HEK293 (cell line): ENCODE results near the gene MTOR.

Experiments used
- CTCF ChIP-seq: fragments of 450-650 bp; formaldehyde crosslinking; IDR thresholded peaks from 2 replicates; pipeline ENCODE4 v1.5.1; 2016; ENCODE audit warnings: missing biosample characterization, missing genetic modification characterization
- ELK4 ChIP-seq: IDR thresholded peaks from 2 replicates; pipeline ENCODE4 v1.6.1; 2011; ENCODE audit warnings: mild to moderate bottlenecking, low read depth, low read length, borderline replicate concordance
- HOXA7 ChIP-seq: sonication (generic); formaldehyde crosslinking; IDR thresholded peaks from 2 replicates; pipeline ENCODE4 v1.8.1; 2022; ENCODE audit warnings: missing genetic modification reagents, borderline replicate concordance
- IKZF3 ChIP-seq: fragments of 450-650 bp; IDR thresholded peaks from 2 replicates; pipeline ENCODE4 v1.5.0; 2018; ENCODE audit warnings: missing biosample characterization, mild to moderate bottlenecking, missing genetic modification characterization, moderate library complexity
- KLF7 ChIP-seq: fragments of 450-650 bp; formaldehyde crosslinking; IDR thresholded peaks from 2 replicates; pipeline ENCODE4 v1.5.1; 2016; ENCODE audit warnings: missing biosample characterization, missing genetic modification characterization, borderline replicate concordance
- REST ChIP-seq: fragments of 450-650 bp; formaldehyde crosslinking; IDR thresholded peaks from 2 replicates; pipeline ENCODE4 v1.5.1; 2016; ENCODE audit warnings: missing biosample characterization, missing genetic modification characterization
- ZBTB11 ChIP-seq: fragments of 450-650 bp; formaldehyde crosslinking; conservative IDR thresholded peaks from 2 replicates; pipeline ENCODE4 v1.5.1; 2016; ENCODE audit warnings: low read depth, missing biosample characterization, missing genetic modification characterization
- ZNF155 ChIP-seq: fragments of 450-650 bp; formaldehyde crosslinking; IDR thresholded peaks from 2 replicates; pipeline ENCODE4 v1.5.1; 2016; ENCODE audit warnings: missing biosample characterization, missing genetic modification characterization
- ZNF184 ChIP-seq: fragments of 450-650 bp; IDR thresholded peaks from 2 replicates; pipeline ENCODE4 v1.5.1; 2018; ENCODE audit warnings: missing biosample characterization, mild to moderate bottlenecking, missing genetic modification characterization
- ZNF214 ChIP-seq: fragments of 450-650 bp; formaldehyde crosslinking; IDR thresholded peaks from 2 replicates; pipeline ENCODE4 v1.5.1; 2017; ENCODE audit warnings: missing biosample characterization, mild to moderate bottlenecking, missing genetic modification characterization, borderline replicate concordance
- TF ChIP-seq, protein P1 (sequence below): fragments of 450-650 bp; formaldehyde crosslinking; IDR thresholded peaks from 2 replicates; pipeline ENCODE4 v1.5.1; 2016; ENCODE audit warnings: missing biosample characterization, missing genetic modification characterization, low read depth

GRCh38 chr1:11145741-11146140, 116.6 kb downstream of the MTOR start:
- no peak for TF ChIP-seq ZBTB11
- no peak for TF ChIP-seq IKZF3 (tag by site-specific recombination)
- TF ChIP-seq HOXA7 (CRISPR knock-in tag): no peak
- TF ChIP-seq CTCF (tag by site-specific recombination): no peak
- TF ChIP-seq ZNF214: no peak
- no peak for TF ChIP-seq ZNF155
- TF ChIP-seq KLF7 (tag by site-specific recombination): no peak
- no peak for TF ChIP-seq ELK4
- TF ChIP-seq, protein P1, sequence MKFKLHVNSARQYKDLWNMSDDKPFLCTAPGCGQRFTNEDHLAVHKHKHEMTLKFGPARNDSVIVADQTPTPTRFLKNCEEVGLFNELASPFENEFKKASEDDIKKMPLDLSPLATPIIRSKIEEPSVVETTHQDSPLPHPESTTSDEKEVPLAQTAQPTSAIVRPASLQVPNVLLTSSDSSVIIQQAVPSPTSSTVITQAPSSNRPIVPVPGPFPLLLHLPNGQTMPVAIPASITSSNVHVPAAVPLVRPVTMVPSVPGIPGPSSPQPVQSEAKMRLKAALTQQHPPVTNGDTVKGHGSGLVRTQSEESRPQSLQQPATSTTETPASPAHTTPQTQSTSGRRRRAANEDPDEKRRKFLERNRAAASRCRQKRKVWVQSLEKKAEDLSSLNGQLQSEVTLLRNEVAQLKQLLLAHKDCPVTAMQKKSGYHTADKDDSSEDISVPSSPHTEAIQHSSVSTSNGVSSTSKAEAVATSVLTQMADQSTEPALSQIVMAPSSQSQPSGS (tag by site-specific recombination): no peak
- TF ChIP-seq REST: no peak
- no peak for TF ChIP-seq ZNF184 (tag by site-specific recombination)
